Hypothalamus (tissue), 51 donors: ENCODE data around the gene TOB1.
"Not testable (repeated sequence)": the region's sequence is repeated elsewhere in the genome, so short reads cannot be mapped to it uniquely, and the experiment has no call there.

ENCODE experiments used
- DNase-seq, 51 donors: peaks; one replicate each; lab custom pipeline; 2025; lab: John Stamatoyannopoulos, UW

Gene TOB1

GRCh38 chr17:50871898-50872297 lies 5.7 kb upstream of the TOB1 start:
- no peak for DNase-seq

GRCh38 chr17:50871364-50871763 lies 5.2 kb upstream of the TOB1 start:
- no peak for DNase-seq

GRCh38 chr17:50868602-50869001 lies 2.4 kb upstream of the TOB1 start:
- no peak for DNase-seq

GRCh38 chr17:50868140-50868438 lies 1.9 kb upstream of the TOB1 start:
- DNase-seq = no peak

- DNase-seq = peak; percentile 76 to 98 (median 93)
Observed at GRCh38 chr17:50867363-50868139, 1.4 kb upstream of the TOB1 start.

- DNase-seq = peak in 35 of 51 donors; percentile 67 to 96 (median 83)
Observed at GRCh38 chr17:50866950-50867362, 802 bp upstream of the TOB1 start.

GRCh38 chr17:50865868-50866260 lies 290 bp downstream of the TOB1 start:
- DNase-seq = no peak

- DNase-seq = peak in 40 of 51 donors; percentile 24 to 89 (median 51)
Observed at GRCh38 chr17:50865060-50865867, 890 bp downstream of the TOB1 start.

GRCh38 chr17:50864747-50865059 lies 1.5 kb downstream of the TOB1 start:
- DNase-seq = no peak

GRCh38 chr17:50863931-50864330 lies 2.2 kb downstream of the TOB1 start:
- no peak for DNase-seq

- peak in 35 of 51 donors; percentile 13 to 91 (median 63) for DNase-seq
Observed at GRCh38 chr17:50863221-50863843, 2.8 kb downstream of the TOB1 start.

- DNase-seq = no peak
Observed at GRCh38 chr17:50861822-50862528, 4.2 kb downstream of the TOB1 start.

- DNase-seq = no peak
Observed at GRCh38 chr17:50861334-50861676, 4.8 kb downstream of the TOB1 start.

GRCh38 chr17:50859727-50860126 lies 6.4 kb downstream of the TOB1 start:
- not testable (repeated sequence) for DNase-seq

- DNase-seq = no peak
Observed at GRCh38 chr17:50858486-50859225, 7.5 kb downstream of the TOB1 start.

- DNase-seq = no peak
Observed at GRCh38 chr17:50856431-50856830, 9.7 kb downstream of the TOB1 start.

GRCh38 chr17:50855708-50856330 lies 10.3 kb downstream of the TOB1 start:
- DNase-seq = no peak

GRCh38 chr17:50853781-50854180 lies 12.4 kb downstream of the TOB1 start:
- DNase-seq = no peak

- DNase-seq = no peak
Observed at GRCh38 chr17:50853015-50853615, 13.0 kb downstream of the TOB1 start.

- no peak for DNase-seq
Observed at GRCh38 chr17:50850640-50851039, 15.5 kb downstream of the TOB1 start.
